Hematopoietic multipotent progenitor cell treated with erythropoietin and hydrocortisone succinate and interleukin-3 and kit ligand, for 4 days (in vitro differentiated cells): Measurements from ENCODE around the gene ABI3BP.
"Not testable (repeated sequence)": the region's sequence is repeated elsewhere in the genome, so short reads cannot be mapped to it uniquely, and the experiment has no call there.

ENCODE experiments used
- DNase-seq: peaks from one replicate; pipeline ENCODE4 v3.0.0-alpha.2; 2015

Gene ABI3BP

GRCh38 chr3:100978011-100978659, 15.1 kb downstream of the ABI3BP start:
- no peak for DNase-seq

- no peak for DNase-seq
These were observed 16.6 kb downstream of the ABI3BP start for GRCh38 chr3:100976611-100977010.

- DNase-seq = no peak
These were observed 17.5 kb downstream of the ABI3BP start for GRCh38 chr3:100975714-100976113.

GRCh38 chr3:100973594-100973993, 19.6 kb downstream of the ABI3BP start:
- DNase-seq = no peak

GRCh38 chr3:100972867-100973266, 20.4 kb downstream of the ABI3BP start:
- DNase-seq = no peak

- no peak for DNase-seq
These were observed 20.8 kb downstream of the ABI3BP start for GRCh38 chr3:100972301-100972844.

GRCh38 chr3:100971798-100972197, 21.4 kb downstream of the ABI3BP start:
- no peak for DNase-seq

- DNase-seq = no peak
These were observed 22.7 kb downstream of the ABI3BP start for GRCh38 chr3:100970477-100970990.

GRCh38 chr3:100968932-100969906, 24.0 kb downstream of the ABI3BP start:
- no peak for DNase-seq

GRCh38 chr3:100966807-100967206, 26.4 kb downstream of the ABI3BP start:
- no peak for DNase-seq

- DNase-seq = no peak
These were observed 27.2 kb downstream of the ABI3BP start for GRCh38 chr3:100966049-100966491.

GRCh38 chr3:100963041-100963440, 30.2 kb downstream of the ABI3BP start:
- no peak for DNase-seq

- no peak for DNase-seq
These were observed 35.8 kb downstream of the ABI3BP start for GRCh38 chr3:100957261-100957986.

- DNase-seq = no peak
These were observed 36.9 kb downstream of the ABI3BP start for GRCh38 chr3:100956276-100956675.

GRCh38 chr3:100954990-100955389, 38.2 kb downstream of the ABI3BP start:
- DNase-seq = no peak

GRCh38 chr3:100954199-100954935, 38.9 kb downstream of the ABI3BP start:
- DNase-seq = no peak

- DNase-seq = no peak
These were observed 40.1 kb downstream of the ABI3BP start for GRCh38 chr3:100953103-100953502.

- no peak for DNase-seq
These were observed 46.1 kb downstream of the ABI3BP start for GRCh38 chr3:100947119-100947518.

- not testable (repeated sequence) for DNase-seq
These were observed 47.1 kb downstream of the ABI3BP start for GRCh38 chr3:100946096-100946495.

GRCh38 chr3:100941451-100941850, 51.8 kb downstream of the ABI3BP start:
- no peak for DNase-seq

GRCh38 chr3:100941041-100941440, 52.2 kb downstream of the ABI3BP start:
- no peak for DNase-seq

- DNase-seq = no peak
These were observed 56.3 kb downstream of the ABI3BP start for GRCh38 chr3:100936931-100937330.
